Ishikawa (cell line): ENCODE measurements around the gene KCNG4.

ENCODE experiments used
- CEBPB ChIP-seq: IDR thresholded peaks from 2 replicates; pipeline ENCODE4 v1.6.1; 2012
- CREB1 ChIP-seq: IDR thresholded peaks from 2 replicates; pipeline ENCODE4 v1.6.1; 2012; ENCODE audit warnings: low read depth
- EGR1 ChIP-seq: IDR thresholded peaks from 2 replicates; pipeline ENCODE4 v1.6.1; 2012
- EP300 ChIP-seq: IDR thresholded peaks from 2 replicates; pipeline ENCODE4 v1.6.1; 2012; ENCODE audit warnings: borderline replicate concordance
- FOXM1 ChIP-seq: IDR thresholded peaks from 2 replicates; pipeline ENCODE4 v1.6.1; 2012; ENCODE audit warnings: low read depth, borderline replicate concordance
- NFIC ChIP-seq: IDR thresholded peaks from 2 replicates; pipeline ENCODE4 v1.6.1; 2012
- RAD21 ChIP-seq: IDR thresholded peaks from 2 replicates; pipeline ENCODE4 v1.6.1; 2012; ENCODE audit warnings: low read depth
- TAF1 ChIP-seq: IDR thresholded peaks from 2 replicates; pipeline ENCODE4 v1.6.1; 2012; ENCODE audit warnings: low read depth, mild to moderate bottlenecking
- TCF12 ChIP-seq: IDR thresholded peaks from 2 replicates; pipeline ENCODE4 v1.6.1; 2012; ENCODE audit warnings: low read depth
- TEAD4 ChIP-seq: IDR thresholded peaks from 2 replicates; pipeline ENCODE4 v1.6.1; 2012
- YY1 ChIP-seq: IDR thresholded peaks from 2 replicates; pipeline ENCODE4 v1.6.1; 2012; ENCODE audit warnings: low read depth
- ZBTB7A ChIP-seq: IDR thresholded peaks from 2 replicates; pipeline ENCODE4 v1.6.1; 2012; ENCODE audit warnings: low read depth
- TF ChIP-seq, protein P1 (sequence below): IDR thresholded peaks from 2 replicates; pipeline ENCODE4 v1.6.1; 2012; ENCODE audit warnings: low read depth, mild to moderate bottlenecking
- TF ChIP-seq, protein P2 (sequence below): IDR thresholded peaks from 2 replicates; pipeline ENCODE4 v1.6.1; 2012
- TF ChIP-seq, protein P3 (sequence below): IDR thresholded peaks from 2 replicates; pipeline ENCODE4 v1.6.1; 2012

Gene KCNG4

DNA sequence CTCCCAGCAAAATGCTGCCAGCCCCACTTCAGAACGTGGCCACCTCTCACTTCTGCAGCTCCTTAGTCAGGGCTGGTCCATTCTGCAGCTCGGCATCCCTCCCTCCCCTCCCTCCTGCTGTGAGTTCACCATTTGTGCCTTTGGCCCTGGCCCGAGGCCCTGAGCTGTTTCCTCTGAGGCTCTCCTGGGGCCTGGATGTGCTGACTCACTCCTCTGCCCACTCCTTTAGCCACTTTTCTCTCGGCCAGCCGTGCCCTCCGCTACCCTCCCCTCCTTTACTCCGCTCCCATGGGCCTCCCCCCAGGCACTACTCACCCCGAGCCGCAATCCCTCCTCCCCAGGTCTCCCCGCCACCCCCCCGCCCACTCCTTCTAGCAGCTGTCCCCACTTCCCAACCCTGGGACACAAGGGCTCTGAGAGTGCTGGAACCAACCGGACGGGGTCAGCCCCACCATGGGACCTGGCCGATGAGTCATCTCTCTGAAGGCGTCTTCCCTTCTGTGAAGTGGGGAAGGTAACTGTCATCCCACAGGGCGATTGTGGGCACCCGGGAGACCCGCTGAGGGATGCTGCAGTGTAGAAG is 11.5 kb downstream of the KCNG4 start:
- TF ChIP-seq FOXM1: no peak
- TF ChIP-seq EP300: no peak
- TF ChIP-seq TAF1: no peak
- TF ChIP-seq, protein P1, sequence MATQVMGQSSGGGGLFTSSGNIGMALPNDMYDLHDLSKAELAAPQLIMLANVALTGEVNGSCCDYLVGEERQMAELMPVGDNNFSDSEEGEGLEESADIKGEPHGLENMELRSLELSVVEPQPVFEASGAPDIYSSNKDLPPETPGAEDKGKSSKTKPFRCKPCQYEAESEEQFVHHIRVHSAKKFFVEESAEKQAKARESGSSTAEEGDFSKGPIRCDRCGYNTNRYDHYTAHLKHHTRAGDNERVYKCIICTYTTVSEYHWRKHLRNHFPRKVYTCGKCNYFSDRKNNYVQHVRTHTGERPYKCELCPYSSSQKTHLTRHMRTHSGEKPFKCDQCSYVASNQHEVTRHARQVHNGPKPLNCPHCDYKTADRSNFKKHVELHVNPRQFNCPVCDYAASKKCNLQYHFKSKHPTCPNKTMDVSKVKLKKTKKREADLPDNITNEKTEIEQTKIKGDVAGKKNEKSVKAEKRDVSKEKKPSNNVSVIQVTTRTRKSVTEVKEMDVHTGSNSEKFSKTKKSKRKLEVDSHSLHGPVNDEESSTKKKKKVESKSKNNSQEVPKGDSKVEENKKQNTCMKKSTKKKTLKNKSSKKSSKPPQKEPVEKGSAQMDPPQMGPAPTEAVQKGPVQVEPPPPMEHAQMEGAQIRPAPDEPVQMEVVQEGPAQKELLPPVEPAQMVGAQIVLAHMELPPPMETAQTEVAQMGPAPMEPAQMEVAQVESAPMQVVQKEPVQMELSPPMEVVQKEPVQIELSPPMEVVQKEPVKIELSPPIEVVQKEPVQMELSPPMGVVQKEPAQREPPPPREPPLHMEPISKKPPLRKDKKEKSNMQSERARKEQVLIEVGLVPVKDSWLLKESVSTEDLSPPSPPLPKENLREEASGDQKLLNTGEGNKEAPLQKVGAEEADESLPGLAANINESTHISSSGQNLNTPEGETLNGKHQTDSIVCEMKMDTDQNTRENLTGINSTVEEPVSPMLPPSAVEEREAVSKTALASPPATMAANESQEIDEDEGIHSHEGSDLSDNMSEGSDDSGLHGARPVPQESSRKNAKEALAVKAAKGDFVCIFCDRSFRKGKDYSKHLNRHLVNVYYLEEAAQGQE: no peak
- TF ChIP-seq ZBTB7A: no peak
- TF ChIP-seq TEAD4: no peak
- no peak for TF ChIP-seq YY1
- TF ChIP-seq CEBPB: no peak
- TF ChIP-seq TCF12: no peak
- TF ChIP-seq CREB1: no peak
- peak; percentile 49; the same call in 1 of the 2 replicates for TF ChIP-seq NFIC
- peak; percentile 22; the same call in 1 of the 2 replicates for TF ChIP-seq EGR1
- TF ChIP-seq, protein P2, sequence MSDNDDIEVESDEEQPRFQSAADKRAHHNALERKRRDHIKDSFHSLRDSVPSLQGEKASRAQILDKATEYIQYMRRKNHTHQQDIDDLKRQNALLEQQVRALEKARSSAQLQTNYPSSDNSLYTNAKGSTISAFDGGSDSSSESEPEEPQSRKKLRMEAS: no peak
- TF ChIP-seq, protein P3, sequence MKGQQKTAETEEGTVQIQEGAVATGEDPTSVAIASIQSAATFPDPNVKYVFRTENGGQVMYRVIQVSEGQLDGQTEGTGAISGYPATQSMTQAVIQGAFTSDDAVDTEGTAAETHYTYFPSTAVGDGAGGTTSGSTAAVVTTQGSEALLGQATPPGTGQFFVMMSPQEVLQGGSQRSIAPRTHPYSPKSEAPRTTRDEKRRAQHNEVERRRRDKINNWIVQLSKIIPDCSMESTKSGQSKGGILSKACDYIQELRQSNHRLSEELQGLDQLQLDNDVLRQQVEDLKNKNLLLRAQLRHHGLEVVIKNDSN: no peak
- no peak for TF ChIP-seq RAD21

DNA sequence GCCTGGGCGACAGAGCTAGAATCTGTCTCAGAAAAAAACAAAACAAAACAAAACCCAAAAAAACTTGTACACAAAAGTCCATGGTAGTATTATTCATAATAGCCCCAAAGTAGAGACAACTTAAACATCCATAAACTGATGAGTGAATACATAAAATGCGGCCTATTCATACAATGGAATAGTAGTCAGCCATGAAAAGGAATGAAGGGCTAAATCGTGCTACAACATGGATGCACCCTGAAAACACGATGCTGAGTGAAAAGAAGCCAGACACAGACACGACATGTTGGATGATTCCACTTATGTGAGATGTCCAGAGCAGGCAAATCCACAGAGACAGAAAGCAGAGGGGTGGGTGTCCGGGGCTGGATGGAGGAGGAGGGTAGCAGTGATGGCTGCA is 12.3 kb downstream of the KCNG4 start:
- no peak for TF ChIP-seq RAD21
- TF ChIP-seq YY1: no peak
- TF ChIP-seq, protein P3: no peak
- no peak for TF ChIP-seq TCF12
- no peak for TF ChIP-seq NFIC
- no peak for TF ChIP-seq FOXM1
- TF ChIP-seq TAF1: no peak
- no peak for TF ChIP-seq EGR1
- TF ChIP-seq, protein P1: no peak
- TF ChIP-seq ZBTB7A: no peak

DNA sequence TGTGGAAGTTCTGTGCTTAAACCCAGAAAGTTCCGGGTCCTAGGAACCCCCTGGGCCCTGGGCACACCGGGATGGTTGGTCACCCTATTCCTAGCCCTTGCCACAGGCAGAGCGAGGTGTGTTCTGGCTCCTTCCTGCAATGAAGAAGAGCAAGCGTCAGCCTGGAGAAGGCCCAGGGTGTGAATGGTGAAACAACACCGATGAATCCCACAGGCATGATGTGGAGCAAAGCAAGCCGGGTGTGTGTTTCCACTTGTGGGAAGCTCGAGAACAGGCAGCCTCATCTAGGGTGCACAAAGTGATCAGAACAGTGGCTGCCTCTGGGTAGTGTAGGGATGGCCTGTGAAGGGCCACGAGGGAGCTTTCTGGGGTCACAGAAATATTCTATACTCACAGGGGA is 13.8 kb downstream of the KCNG4 start:
- TF ChIP-seq, protein P3: no peak
- TF ChIP-seq TCF12 (no peak), RAD21 (no peak), FOXM1 (no peak), NFIC (no peak), EP300 (no peak), YY1 (no peak), CREB1 (no peak), TAF1 (no peak), EGR1 (no peak), CEBPB (no peak), ZBTB7A (no peak), TEAD4 (no peak)
- TF ChIP-seq, protein P1: no peak
- TF ChIP-seq, protein P2: no peak

DNA sequence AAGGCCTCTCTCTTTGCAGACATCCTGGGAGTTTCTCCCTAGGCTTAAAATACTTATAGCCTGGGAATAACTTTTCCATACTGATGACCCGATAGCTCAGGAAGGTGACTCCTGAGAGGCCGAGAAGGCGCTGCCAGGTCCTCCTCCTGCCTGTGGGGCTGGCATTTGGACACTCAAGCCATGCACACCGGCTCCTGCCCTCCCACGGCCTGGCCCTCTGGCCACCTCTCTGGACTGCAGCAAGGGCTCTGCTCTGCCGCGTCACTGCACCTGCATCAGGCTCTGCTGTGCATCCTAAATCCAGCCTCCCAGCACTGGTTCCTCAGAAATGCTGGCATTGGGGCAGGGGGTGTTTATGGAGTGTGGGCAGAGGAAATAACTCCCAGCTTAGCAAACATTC is 14.2 kb downstream of the KCNG4 start:
- TF ChIP-seq, protein P2: no peak
- TF ChIP-seq, protein P1: no peak
- TF ChIP-seq TCF12: no peak
